Measurements from ENCODE around the gene CCT2. TPM values are rescaled to one million over a fixed set of nuclear protein-coding genes. Genes with fewer than 3 reads are reported as not detected.

CCT2 gene
- total and polyA plus RNA-seq, 2 experiments from 2014 or later = 237 to 307 TPM

Other genes starting within 250 kb of the CCT2 start
- gene LYZ, start 237.1 kb upstream of the CCT2 start, total RNA-seq = 0.11 and 0.69 TPM in 2 replicates
- 0.35 TPM in 1 of 2 replicates, not detected in the other for gene LYZ, start 237.1 kb upstream of the CCT2 start, polyA plus RNA-seq
- 123 and 129 TPM in 2 replicates for gene YEATS4, start 225.7 kb upstream of the CCT2 start, total RNA-seq
- 21.0 and 29.6 TPM in 2 replicates for gene YEATS4, start 225.7 kb upstream of the CCT2 start, polyA plus RNA-seq
- gene FRS2, start 115.1 kb upstream of the CCT2 start, total RNA-seq = 43.2 and 46.3 TPM in 2 replicates
- 15.9 and 21.6 TPM in 2 replicates for gene FRS2, start 115.1 kb upstream of the CCT2 start, polyA plus RNA-seq
- 33.5 and 44.0 TPM in 2 replicates for gene LRRC10, start 25.4 kb downstream of the CCT2 start, total RNA-seq
- gene LRRC10, start 25.4 kb downstream of the CCT2 start, polyA plus RNA-seq = 40.8 and 59.6 TPM in 2 replicates
- gene BEST3, start 113.8 kb downstream of the CCT2 start, total RNA-seq = 0.25 TPM in 1 of 2 replicates, not detected in the other
- gene BEST3, start 113.8 kb downstream of the CCT2 start, polyA plus RNA-seq = not detected in 2 replicates
- 54.2 and 81.4 TPM in 2 replicates for gene RAB3IP, start 153.4 kb downstream of the CCT2 start, total RNA-seq
- 79.3 and 109 TPM in 2 replicates for gene RAB3IP, start 153.4 kb downstream of the CCT2 start, polyA plus RNA-seq
- gene MYRFL, start 239.8 kb downstream of the CCT2 start, total RNA-seq = 2.2 and 2.3 TPM in 2 replicates
- gene MYRFL, start 239.8 kb downstream of the CCT2 start, polyA plus RNA-seq = 0.79 and 3.5 TPM in 2 replicates